GM12865 (cell line): ENCODE measurements around the gene KIAA0753.

ENCODE experiments used
- DNase-seq: peaks from one replicate; pipeline ENCODE4 v3.0.0; 2010; ENCODE audit warnings: low read depth
- H3K4me3 ChIP-seq: 2 replicates; pipeline ENCODE4 v1.5.1; 2011; ENCODE audit warnings: mild to moderate bottlenecking, low read depth, low read length, control low read depth
- TF ChIP-seq, protein P1 (sequence below): IDR thresholded peaks from 2 replicates; pipeline ENCODE4 v1.5.1; 2011; ENCODE audit warnings: low read length, control low read depth, low read depth, inconsistent platforms; ENCODE audit not compliant: insufficient read depth; ENCODE audit errors: missing control alignments

KIAA0753 gene

DNA sequence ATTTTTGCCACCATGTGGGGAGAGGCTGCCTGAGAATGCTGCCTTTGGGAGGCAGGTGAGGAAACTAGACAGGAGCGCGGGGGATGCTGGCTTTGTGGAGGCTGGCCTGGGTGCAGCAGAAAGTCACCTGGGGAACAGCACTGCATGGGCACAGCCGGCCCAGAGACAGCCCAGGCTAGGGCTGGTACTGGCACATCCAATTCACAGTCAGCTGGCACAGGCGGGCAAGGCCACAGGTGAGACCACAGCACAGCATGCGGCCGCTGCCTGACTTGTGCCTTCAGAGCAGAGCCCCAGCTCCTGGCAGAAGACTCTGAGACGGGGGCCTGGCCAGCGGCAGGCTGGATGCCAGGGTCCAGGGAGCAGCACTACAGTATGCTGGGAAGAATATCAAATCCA is 67.5 kb downstream of the KIAA0753 start:
- TF ChIP-seq, protein P1, sequence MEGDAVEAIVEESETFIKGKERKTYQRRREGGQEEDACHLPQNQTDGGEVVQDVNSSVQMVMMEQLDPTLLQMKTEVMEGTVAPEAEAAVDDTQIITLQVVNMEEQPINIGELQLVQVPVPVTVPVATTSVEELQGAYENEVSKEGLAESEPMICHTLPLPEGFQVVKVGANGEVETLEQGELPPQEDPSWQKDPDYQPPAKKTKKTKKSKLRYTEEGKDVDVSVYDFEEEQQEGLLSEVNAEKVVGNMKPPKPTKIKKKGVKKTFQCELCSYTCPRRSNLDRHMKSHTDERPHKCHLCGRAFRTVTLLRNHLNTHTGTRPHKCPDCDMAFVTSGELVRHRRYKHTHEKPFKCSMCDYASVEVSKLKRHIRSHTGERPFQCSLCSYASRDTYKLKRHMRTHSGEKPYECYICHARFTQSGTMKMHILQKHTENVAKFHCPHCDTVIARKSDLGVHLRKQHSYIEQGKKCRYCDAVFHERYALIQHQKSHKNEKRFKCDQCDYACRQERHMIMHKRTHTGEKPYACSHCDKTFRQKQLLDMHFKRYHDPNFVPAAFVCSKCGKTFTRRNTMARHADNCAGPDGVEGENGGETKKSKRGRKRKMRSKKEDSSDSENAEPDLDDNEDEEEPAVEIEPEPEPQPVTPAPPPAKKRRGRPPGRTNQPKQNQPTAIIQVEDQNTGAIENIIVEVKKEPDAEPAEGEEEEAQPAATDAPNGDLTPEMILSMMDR, result no peak
- DNase-seq, result no peak
- H3K4me3 ChIP-seq, result no peak overlapping the region

DNA sequence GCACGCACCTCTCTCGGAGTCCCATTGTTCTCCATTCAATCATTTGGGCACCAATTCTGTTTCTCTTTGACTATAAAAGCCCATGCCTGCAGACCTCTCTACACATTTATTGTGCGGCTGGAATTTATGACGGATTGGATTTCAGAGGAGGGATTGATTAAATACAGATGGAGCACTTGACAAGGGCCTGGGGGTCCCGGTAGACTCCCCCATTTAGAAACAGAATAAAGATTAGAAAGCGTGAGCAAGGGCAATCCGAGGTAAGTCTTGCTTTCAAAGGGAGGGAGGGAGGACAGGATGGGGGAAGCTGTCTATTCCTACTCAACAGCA is 69.1 kb downstream of the KIAA0753 start:
- no peak for DNase-seq
- TF ChIP-seq, protein P1, result no peak
- no peak overlapping the region for H3K4me3 ChIP-seq

DNA sequence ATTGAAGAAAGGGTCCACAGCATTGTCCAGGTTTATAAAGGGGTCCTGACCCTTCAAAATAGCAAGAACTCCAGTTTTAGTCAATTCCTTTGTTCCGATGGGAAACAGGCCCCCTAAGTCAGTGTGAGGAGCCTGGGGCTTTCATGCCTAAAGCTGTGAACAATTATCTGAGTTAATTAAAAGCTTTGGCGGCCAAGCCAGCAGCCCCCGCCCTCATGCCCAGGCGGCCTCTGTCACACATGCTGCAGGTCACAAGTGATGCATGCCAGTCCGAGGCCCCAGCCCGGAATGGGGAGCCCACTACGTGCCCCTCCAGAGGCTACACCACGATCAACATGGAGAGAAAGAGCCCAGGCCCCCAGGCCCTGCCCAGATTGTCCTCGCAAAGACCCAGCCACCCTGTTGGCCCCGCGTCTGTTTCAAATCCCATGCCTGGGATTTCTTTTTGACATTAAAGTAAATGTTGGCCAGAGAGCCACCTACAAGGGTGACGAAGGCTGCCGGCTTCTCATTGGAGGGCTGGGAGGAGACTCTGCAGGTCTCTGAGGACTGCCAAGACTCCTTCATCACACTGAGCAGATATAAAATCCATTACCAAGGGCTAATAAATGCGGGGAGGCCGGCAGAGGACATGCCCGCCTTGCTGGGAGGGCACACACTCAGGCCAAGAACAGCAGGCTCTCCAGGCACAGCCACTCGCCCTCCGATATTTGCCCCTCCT is 69.6 kb downstream of the KIAA0753 start:
- H3K4me3 ChIP-seq, result no peak overlapping the region
- TF ChIP-seq, protein P1, result no peak
- DNase-seq, result no peak

DNA sequence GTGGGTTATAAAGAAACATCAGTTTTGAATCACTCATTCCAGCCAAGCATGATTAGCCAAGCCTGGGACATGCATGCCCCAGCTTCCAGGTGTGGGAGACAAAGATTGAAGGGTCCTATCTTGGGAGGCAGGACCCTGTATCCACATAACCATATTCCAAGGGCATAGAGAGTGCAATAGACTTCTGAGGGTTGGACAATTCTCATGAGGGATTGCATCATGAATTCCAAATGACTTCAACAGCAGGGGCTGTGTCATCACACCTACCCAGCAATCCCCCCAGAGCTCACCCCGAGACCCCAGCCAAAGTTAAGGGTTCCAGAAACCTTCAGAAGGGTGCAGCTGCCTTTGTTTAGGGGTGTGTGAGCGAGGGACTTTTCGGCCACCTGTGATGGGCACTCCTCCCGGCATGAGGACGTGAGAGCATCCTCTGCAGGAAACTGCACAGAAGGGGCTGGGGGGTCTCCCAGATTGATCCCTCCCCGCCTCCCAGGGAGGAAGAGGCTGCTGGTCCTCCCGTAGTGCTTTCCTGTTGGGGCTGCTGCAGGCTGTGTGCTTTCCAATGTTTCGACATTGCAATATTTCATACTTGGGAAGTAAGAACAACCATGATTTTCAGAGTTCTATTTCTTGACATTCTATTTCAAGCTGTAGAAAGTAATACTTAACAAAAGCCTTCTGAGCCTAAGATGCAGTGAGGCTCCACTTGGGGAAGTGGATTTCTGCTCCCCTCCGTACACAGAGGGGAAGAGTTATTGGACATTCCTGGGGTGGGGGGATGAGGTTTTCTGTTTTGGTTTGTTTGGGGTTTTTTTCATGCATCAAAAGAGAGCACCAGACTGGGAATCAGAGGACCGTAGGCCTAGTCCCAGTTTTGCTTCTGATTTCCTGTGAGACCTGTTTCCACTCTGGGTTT is 70.9 kb downstream of the KIAA0753 start:
- TF ChIP-seq, protein P1, result no peak
- no peak for DNase-seq
- H3K4me3 ChIP-seq, result no peak overlapping the region

DNA sequence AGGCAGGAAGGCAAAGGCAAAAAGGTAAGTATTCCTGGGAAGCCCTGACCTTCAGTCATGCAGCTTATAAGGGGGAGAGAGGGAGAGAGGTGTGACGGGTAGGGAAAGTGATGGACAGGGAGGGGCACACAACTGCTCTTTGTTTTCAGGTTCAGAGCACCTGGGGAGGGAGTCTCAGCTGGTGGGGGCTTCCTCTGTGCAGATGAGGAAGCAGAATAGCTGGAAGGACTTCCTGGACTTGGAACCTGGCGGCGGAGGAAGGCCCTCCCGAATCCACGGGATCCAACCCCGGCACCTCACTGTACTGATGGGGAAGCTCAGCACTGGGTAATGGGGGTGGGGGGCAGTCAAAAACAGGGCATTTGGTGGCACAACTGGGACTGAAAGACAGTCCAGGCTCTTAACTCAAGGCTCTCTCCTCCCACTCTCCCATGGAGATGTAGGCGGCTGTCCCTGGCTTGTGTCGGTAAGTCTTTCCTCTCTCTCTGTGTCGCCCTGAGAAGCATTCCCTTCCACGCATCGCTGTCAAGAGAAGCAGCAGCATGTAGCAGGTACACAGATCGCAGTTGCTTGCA is 72.2 kb downstream of the KIAA0753 start:
- no peak for DNase-seq
- TF ChIP-seq, protein P1, result no peak
- no peak overlapping the region for H3K4me3 ChIP-seq

DNA sequence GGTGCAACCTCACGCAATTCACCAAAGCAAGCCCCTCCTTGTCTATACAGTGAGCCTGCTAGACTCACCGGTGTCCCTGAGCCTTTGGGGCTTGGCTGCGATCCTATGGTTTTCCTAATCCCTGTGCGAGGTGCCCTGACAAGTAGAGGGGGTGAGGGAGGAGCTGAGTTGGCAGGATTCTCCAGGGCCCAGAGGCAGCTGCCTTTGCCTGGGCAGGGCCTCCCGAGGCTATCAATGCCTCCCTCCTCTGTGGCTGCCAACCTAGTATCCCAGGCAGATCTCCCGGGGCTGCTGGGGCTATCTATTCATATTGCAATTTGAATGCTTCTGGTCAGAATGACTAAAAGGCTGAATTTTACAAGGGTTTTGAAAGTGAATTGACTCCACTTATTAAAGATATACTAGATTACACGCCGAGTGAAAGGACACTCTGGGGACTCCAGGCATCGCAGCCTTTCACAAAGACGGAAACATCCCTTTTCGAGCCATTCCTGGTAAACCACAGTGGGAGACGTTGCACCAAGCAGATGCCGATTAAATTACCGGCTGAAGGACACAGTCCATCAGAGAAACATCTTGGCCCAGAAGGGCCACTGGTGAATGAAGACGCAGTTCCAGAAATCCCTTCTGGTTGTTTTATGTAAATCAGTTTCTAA is 72.9 kb downstream of the KIAA0753 start:
- DNase-seq, result no peak
- no peak overlapping the region for H3K4me3 ChIP-seq
- TF ChIP-seq, protein P1, result no peak
